Right lobe of liver (tissue), 4 donors: ENCODE results near the gene C22orf42.
"Not testable (repeated sequence)": the region's sequence is repeated elsewhere in the genome, so short reads cannot be mapped to it uniquely, and the experiment has no call there.

Experiments used
- POLR2A ChIP-seq: fragments of 450-650 bp; IDR thresholded peaks from one replicate; pipeline ENCODE4 v1.6.1; 2017; ENCODE audit warnings: antibody characterized with exemption, mild to moderate bottlenecking
- TF ChIP-seq, protein P1 (sequence below), 4 donors: fragments of 200-600 bp in 3 of 4; fragments of 450-650 bp in 1 of 4; IDR thresholded peaks; one replicate each; pipeline versions ENCODE4 v1.5.1 to v1.8.0; 2016 to 2022; ENCODE audit warnings: antibody characterized with exemption in 4 of 4, mild to moderate bottlenecking in 2 of 4
- donor health status: DM: no; HTN: no; CAD: no.
- donor health status: DM: no; HTN: no; CAD: no.
- donor health status: DM: no; HTN: yes; CAD: no.

DNA sequence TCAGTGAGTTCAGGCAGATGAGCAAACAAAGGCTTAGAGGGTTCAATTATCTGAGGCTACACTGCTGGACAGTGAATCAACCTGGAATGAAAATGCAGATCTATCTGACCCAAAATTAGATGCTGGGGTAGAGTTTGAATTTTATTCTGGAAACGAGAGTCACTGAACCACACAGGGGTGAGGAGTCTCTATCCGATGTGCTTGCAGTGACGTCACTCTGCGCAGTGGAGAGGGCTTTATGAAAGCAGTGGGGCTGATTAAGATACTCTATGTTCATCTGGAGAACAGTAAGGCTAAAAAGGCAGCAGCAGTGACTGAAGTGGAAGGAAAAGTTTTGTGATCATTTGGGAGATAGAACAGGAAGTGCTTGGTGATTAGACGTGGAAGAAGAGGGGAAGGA lies 1.3 kb upstream of the C22orf42 start:
- TF ChIP-seq, protein P1, sequence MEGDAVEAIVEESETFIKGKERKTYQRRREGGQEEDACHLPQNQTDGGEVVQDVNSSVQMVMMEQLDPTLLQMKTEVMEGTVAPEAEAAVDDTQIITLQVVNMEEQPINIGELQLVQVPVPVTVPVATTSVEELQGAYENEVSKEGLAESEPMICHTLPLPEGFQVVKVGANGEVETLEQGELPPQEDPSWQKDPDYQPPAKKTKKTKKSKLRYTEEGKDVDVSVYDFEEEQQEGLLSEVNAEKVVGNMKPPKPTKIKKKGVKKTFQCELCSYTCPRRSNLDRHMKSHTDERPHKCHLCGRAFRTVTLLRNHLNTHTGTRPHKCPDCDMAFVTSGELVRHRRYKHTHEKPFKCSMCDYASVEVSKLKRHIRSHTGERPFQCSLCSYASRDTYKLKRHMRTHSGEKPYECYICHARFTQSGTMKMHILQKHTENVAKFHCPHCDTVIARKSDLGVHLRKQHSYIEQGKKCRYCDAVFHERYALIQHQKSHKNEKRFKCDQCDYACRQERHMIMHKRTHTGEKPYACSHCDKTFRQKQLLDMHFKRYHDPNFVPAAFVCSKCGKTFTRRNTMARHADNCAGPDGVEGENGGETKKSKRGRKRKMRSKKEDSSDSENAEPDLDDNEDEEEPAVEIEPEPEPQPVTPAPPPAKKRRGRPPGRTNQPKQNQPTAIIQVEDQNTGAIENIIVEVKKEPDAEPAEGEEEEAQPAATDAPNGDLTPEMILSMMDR (IDR thresholded peaks at IDR 0.05), result not testable (repeated sequence)
- not testable (repeated sequence) for TF ChIP-seq POLR2A
